ENCODE data around the gene TMEM150B. TPM values are rescaled to one million over a fixed set of nuclear protein-coding genes. Genes with fewer than 3 reads are reported as not detected.

TMEM150B gene
- total and polyA plus RNA-seq, 4 donors = 0.81 to 3.3 (median 2.0) TPM

- Histone ChIP-seq H3K4me3 (ENCODE audit: low read depth in 1 of 3, low read length in 3 of 3) (no peak overlapping the region), H3K9me3 (ENCODE audit: control insufficient read depth in 4 of 4, low read length in 3 of 4) (no peaks in the 10 kb centered on the region), H3K27ac (ENCODE audit: low read depth in 1 of 2, low read length in 2 of 2) (no peak overlapping the region), H3K9ac (ENCODE audit: low read depth in 1 of 2, low read length in 2 of 2) (no peak overlapping the region), H3K36me3 (ENCODE audit: control insufficient read depth in 4 of 4, insufficient read depth in 3 of 4, low read depth in 1 of 4, low read length in 3 of 4) (peaks cover 0 to 10% (median 1%) of the 10 kb centered on the region in 4 donors), H3K4me1 (ENCODE audit: control insufficient read depth in 4 of 4, insufficient read depth in 4 of 4, low read length in 3 of 4) (peaks cover 8 to 12% (median 10%) of the 10 kb centered on the region in 4 donors), H3K27me3 (ENCODE audit: control insufficient read depth in 4 of 4, insufficient read depth in 4 of 4, low read length in 3 of 4) (no peaks in the 10 kb centered on the region)
- WGBS = 88% methylated on average over 9 of the region's 9 CpGs
- no peak for DNase-seq (ENCODE audit: low spot score)
- no peak for TF ChIP-seq MAX (IDR thresholded peaks at IDR 0.05)
- no peak for TF ChIP-seq CTCF (IDR thresholded peaks at IDR 0.05; ENCODE audit: low read depth, low read length, missing input control)
- no peak for TF ChIP-seq REST (IDR thresholded peaks at IDR 0.05)
- no peak for TF ChIP-seq YY1 (IDR thresholded peaks at IDR 0.05)
- TF ChIP-seq ATF3 (IDR thresholded peaks at IDR 0.05) = no peak
- TF ChIP-seq GABPA (IDR thresholded peaks at IDR 0.05 in 1 of 2, conservative IDR thresholded peaks at IDR 0.05 in 1 of 2) = no peak
- TF ChIP-seq RAD21 (IDR thresholded peaks at IDR 0.05) = no peak
- TF ChIP-seq RXRA (IDR thresholded peaks at IDR 0.05) = no peak
- TF ChIP-seq EGR1 (IDR thresholded peaks at IDR 0.05; ENCODE audit: low read depth in 2 of 2) = no peak
- TF ChIP-seq JUND (IDR thresholded peaks at IDR 0.05) = no peak
- TF ChIP-seq FOXA2 (IDR thresholded peaks at IDR 0.05) = no peak
- TF ChIP-seq HNF4G (IDR thresholded peaks at IDR 0.05) = no peak
These were observed 19.3 kb upstream of the TMEM150B start for GRCh38 chr19:55344444-55344843.

GRCh38 chr19:55341595-55342531, 16.7 kb upstream of the TMEM150B start:
- 94% methylated on average over 50 of the region's 50 CpGs for WGBS
- no peak overlapping the region for H3K27ac ChIP-seq (ENCODE audit: low read depth in 1 of 2, low read length in 2 of 2)
- H3K4me1 ChIP-seq (ENCODE audit: control insufficient read depth in 4 of 4, insufficient read depth in 4 of 4, low read length in 3 of 4) = peaks cover 8 to 18% (median 11%) of the 10 kb centered on the region in 4 donors
- no peaks in the 10 kb centered on the region for H3K9me3 ChIP-seq (ENCODE audit: control insufficient read depth in 4 of 4, low read length in 3 of 4)
- no peak overlapping the region for H3K9ac ChIP-seq (ENCODE audit: low read depth in 1 of 2, low read length in 2 of 2)
- no peak overlapping the region for H3K4me3 ChIP-seq (ENCODE audit: low read depth in 1 of 3, low read length in 3 of 3)
- no peaks in the 10 kb centered on the region for H3K27me3 ChIP-seq (ENCODE audit: control insufficient read depth in 4 of 4, insufficient read depth in 4 of 4, low read length in 3 of 4)
- no peak for DNase-seq (ENCODE audit: low spot score)
- peaks cover 0 to 10% (median 1%) of the 10 kb centered on the region in 4 donors for H3K36me3 ChIP-seq (ENCODE audit: control insufficient read depth in 4 of 4, insufficient read depth in 3 of 4, low read depth in 1 of 4, low read length in 3 of 4)
- TF ChIP-seq YY1 (IDR thresholded peaks at IDR 0.05) (no peak), JUND (IDR thresholded peaks at IDR 0.05) (no peak), MAX (IDR thresholded peaks at IDR 0.05) (no peak), SP1 (IDR thresholded peaks at IDR 0.05) (no peak), HNF4G (IDR thresholded peaks at IDR 0.05) (no peak), TAF1 (conservative IDR thresholded peaks at IDR 0.05) (no peak), HNF4A (conservative IDR thresholded peaks at IDR 0.05) (no peak), RXRA (IDR thresholded peaks at IDR 0.05) (no peak), FOXA1 (IDR thresholded peaks at IDR 0.05) (no peak), RAD21 (IDR thresholded peaks at IDR 0.05) (no peak), GABPA (IDR thresholded peaks at IDR 0.05 in 1 of 2, conservative IDR thresholded peaks at IDR 0.05 in 1 of 2) (no peak), ATF3 (IDR thresholded peaks at IDR 0.05) (no peak), NR2F2 (IDR thresholded peaks at IDR 0.05) (no peak), EGR1 (IDR thresholded peaks at IDR 0.05; ENCODE audit: low read depth in 2 of 2) (no peak), REST (IDR thresholded peaks at IDR 0.05) (no peak)
